IPS-20b (cell line): ENCODE data around the gene VPS26B.
A peak's percentile ranks its signal among the peaks of the same experiment; 100 is the strongest.
"Not testable (repeated sequence)": the region's sequence is repeated elsewhere in the genome, so short reads cannot be mapped to it uniquely, and the experiment has no call there.

Source experiments
- H3K27ac ChIP-seq: one replicate; pipeline ENCODE4 v1.5.1; 2013; ENCODE audit warnings: low read length
- H3K27me3 ChIP-seq: 2 replicates; pipeline ENCODE4 v1.6.1; 2013; ENCODE audit warnings: mild to moderate bottlenecking, low read length, inconsistent platforms; ENCODE audit not compliant: insufficient read depth
- H3K36me3 ChIP-seq: 2 replicates; pipeline ENCODE4 v1.6.1; 2013; ENCODE audit warnings: low read depth, mild to moderate bottlenecking, inconsistent platforms, low read length, moderate library complexity; ENCODE audit not compliant: insufficient read depth
- H3K4me1 ChIP-seq: 2 replicates; pipeline ENCODE4 v1.6.1; 2013; ENCODE audit warnings: mild to moderate bottlenecking, control low read depth, inconsistent platforms, low read length, moderate library complexity; ENCODE audit not compliant: insufficient read depth
- H3K4me3 ChIP-seq: 2 replicates; pipeline ENCODE4 v1.5.1; 2013; ENCODE audit warnings: mild to moderate bottlenecking, low read length, inconsistent platforms
- H3K9ac ChIP-seq: 2 replicates; pipeline ENCODE4 v1.6.1; 2013; ENCODE audit warnings: low read depth, mild to moderate bottlenecking, inconsistent platforms, low read length, moderate library complexity
- H3K9me3 ChIP-seq: 2 replicates; pipeline ENCODE4 v1.6.1; 2013; ENCODE audit warnings: mild to moderate bottlenecking, low read depth, low read length, inconsistent platforms; ENCODE audit not compliant: insufficient read depth

Gene VPS26B

DNA sequence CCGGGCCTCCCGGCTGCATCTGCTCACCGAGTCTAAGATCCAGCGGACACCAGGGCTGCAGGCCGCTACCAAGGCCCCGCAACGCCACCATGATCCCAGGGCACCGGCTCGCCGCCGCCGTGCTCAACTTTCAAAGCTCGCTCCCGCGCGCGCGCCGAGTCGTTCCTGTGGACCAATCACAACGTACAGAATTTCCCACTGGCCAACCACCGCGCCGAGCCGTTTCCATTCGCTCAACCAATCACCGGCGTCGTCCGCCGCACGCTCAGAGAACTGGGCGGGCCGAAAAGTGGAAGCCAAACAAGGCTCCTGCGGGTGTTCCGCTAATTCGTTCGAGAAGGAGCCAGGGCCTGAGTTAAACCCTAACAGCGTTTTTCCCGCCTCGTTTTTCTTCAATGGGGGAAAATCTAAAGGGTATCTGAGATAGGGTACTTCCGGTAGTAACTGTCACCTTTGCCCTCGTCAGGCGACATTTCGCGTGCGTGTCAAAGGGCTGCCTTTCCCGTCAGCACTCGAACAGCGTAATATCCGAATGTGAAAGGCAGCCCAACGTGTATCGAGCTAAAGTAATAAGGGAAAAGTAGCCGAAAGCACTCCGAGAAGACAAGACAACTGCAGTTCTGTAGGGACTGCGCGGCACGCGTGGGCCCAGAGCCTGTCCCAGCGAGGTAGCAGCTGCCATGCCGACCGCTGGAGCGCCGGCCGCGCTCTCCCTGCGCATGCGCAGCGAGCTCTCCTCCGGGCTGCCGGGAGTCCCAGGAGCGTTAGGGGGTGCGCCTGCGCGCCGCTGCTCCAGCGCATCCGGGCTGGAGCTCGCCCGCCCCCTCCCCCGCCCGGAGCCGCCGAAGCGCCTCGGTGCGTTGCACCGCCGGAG is at the start of gene VPS26B, which contains the start of gene NCAPD3:
Gene VPS26B, plus strand, starts transcription at position 836 of the 874 bp plus-strand sequence. CDS start 452 bp downstream, outside the sequence.
Gene NCAPD3, minus strand, starts transcription at position 132 of the 874 bp plus-strand sequence. Its CDS starts 41 bp downstream, at position 91.
- Histone ChIP-seq H3K4me3 (peak within 1 kb of the TSS; percentile 99), H3K27ac (no peak within 1 kb of the TSS), H3K36me3 (peaks cover 19% of the 10 kb centered on the region), H3K9me3 (no peaks in the 10 kb centered on the region), H3K27me3 (peaks cover 19% of the 10 kb centered on the region), H3K4me1 (peaks cover 7% of the 10 kb centered on the region; the same call in 1 of the 2 replicates), H3K9ac (peak within 1 kb of the TSS; percentile 88; the same call in 1 of the 2 replicates)

DNA sequence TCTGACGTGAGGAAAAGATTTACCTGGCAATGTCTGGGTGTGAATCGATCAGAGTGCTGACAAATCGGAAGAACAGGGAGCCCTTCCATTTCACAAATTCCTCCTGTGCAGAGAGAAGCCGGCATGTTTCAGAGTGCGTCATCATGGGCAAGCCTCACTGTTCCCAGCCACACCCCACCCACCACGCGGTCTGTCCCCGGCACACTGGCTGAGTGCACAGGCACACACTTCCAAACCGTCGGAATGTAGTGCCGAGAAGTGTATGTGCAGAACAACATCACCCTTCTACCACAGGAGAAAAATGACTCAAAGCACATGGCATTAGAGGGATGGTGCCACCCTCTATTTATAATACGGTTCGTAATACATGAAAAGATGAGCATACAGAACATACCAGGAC is 48.2 kb upstream of the VPS26B start:
- Histone ChIP-seq H3K4me3 (no peak overlapping the region), H3K36me3 (peaks cover 99% of the 10 kb centered on the region), H3K9ac (no peak overlapping the region), H3K9me3 (peaks cover 22% of the 10 kb centered on the region), H3K4me1 (no peaks in the 10 kb centered on the region), H3K27me3 (no peaks in the 10 kb centered on the region), H3K27ac (no peak overlapping the region)

DNA sequence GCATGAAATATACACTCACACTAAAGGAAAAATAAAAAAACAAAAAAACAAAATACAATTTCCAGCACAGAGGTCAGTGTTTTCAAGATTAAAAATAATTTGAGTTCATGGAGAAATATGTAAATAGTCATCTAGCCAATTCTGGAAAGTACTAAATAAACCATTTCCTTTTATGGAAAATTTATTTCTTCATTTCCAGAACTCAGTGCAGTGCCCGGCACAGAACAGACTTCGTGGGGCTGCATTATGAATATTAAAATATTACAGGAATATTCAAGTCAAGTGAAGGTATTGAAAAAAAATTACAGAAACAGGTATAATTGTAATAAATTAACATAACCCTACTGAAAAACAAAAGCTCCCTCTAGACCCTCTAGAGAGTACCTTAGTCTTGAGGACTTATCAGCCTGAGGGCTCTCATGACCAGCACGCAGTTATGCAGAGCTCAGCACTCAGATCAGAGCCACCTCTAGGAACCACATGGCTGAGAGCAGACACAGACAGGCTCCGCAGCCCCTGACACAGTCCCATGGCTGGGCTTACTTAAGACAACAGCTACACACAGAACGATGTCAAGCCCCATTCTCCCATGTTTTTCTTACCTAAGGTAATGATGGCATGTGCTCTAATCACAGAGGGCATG is 46.3 kb upstream of the VPS26B start:
- H3K9me3 ChIP-seq = peaks cover 4% of the 10 kb centered on the region
- H3K4me1 ChIP-seq = no peaks in the 10 kb centered on the region
- H3K4me3 ChIP-seq = no peak overlapping the region
- no peak overlapping the region for H3K9ac ChIP-seq
- peaks cover 99% of the 10 kb centered on the region for H3K36me3 ChIP-seq
- H3K27ac ChIP-seq = no peak overlapping the region
- no peaks in the 10 kb centered on the region for H3K27me3 ChIP-seq

DNA sequence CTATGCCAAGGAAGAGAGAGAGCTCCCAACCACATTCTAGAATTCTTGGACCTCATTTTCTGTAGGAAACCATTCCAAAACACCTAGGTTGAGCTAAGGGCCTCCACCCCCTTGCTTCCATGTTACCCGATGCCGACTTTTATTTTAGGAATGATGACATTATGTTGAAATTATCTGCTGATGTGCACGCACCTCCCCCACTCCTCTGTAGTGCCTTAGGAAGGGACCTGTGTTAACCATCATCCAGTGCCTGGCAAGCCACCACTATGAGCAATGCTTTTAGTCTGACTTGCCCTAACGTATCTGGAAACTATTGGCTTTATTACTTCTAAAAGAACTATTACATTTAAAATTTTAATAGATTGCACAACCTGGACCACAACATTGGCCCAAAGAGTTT is 42.8 kb upstream of the VPS26B start:
- Histone ChIP-seq H3K9me3 (no peaks in the 10 kb centered on the region), H3K9ac (no peak overlapping the region), H3K4me3 (no peak overlapping the region), H3K27ac (no peak overlapping the region), H3K4me1 (no peaks in the 10 kb centered on the region), H3K27me3 (no peaks in the 10 kb centered on the region), H3K36me3 (peaks cover 97% of the 10 kb centered on the region)

DNA sequence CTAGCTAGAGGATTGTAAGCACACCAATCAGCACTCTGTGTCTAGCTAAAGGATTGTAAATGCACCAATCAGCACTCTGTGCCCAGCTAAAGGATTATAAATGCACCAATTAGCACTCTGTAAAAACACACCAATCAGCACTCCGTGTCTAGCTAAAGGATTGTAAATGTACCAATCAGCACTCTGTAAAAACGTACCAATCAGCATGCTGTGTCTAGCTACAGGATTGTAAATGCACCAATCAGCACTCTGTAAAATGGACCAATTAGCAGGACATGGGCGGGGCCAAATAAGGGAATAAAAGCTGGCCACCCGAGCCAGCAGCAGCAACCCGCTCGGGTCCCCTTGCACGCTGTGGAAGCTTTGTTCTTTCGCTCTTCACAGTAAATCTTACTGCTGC is 36.4 kb upstream of the VPS26B start:
- H3K4me1 ChIP-seq, H3K27ac ChIP-seq, H3K27me3 ChIP-seq, H3K9ac ChIP-seq, H3K4me3 ChIP-seq, H3K9me3 ChIP-seq: not testable (repeated sequence)
- peaks cover 97% of the 10 kb centered on the region for H3K36me3 ChIP-seq

DNA sequence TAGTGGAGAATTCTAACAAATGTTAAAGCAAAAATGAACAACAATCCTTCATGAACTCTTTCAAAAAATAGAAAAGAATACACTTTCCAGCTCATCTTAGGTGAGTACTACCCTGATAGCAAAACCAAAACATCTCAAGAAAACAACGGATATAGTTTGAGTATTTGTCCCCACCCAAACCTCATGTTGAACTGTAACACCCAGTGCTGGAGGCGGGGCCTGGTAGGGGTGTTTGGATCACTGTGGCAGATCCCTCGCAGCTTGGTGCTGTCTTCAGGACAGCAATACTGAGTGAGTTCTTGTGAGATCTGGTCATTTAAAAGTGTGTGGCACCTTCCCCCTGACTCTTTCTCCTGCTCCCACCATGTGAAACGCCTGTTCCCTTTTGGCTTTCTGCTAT is 27.7 kb upstream of the VPS26B start:
- Histone ChIP-seq H3K36me3 (peaks cover 80% of the 10 kb centered on the region), H3K27me3 (no peaks in the 10 kb centered on the region), H3K9ac (no peak overlapping the region), H3K4me1 (no peaks in the 10 kb centered on the region), H3K4me3 (no peak overlapping the region), H3K9me3 (no peaks in the 10 kb centered on the region), H3K27ac (no peak overlapping the region)

DNA sequence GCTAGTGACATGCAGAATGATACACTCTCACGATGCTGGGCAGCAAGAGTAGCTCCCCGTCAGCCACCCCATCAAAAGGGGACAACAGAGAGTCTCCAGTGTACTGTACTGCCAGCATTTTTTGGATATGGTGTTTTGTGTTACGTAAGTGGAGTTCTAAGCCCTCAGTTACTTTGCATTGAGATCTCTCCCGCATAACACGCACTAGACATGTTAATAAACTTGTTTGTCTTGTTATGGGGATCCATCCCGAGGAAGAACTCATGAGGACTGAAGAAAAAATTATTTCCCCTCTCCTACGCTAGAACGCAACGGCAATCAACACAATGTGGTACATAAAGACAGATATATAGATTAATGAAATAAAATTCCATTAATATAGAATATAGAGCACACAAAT is 24.9 kb upstream of the VPS26B start:
- no peaks in the 10 kb centered on the region for H3K4me1 ChIP-seq
- peaks cover 80% of the 10 kb centered on the region for H3K36me3 ChIP-seq
- no peak overlapping the region for H3K4me3 ChIP-seq
- no peaks in the 10 kb centered on the region for H3K27me3 ChIP-seq
- no peak overlapping the region for H3K27ac ChIP-seq
- no peaks in the 10 kb centered on the region for H3K9me3 ChIP-seq
- no peak overlapping the region for H3K9ac ChIP-seq

DNA sequence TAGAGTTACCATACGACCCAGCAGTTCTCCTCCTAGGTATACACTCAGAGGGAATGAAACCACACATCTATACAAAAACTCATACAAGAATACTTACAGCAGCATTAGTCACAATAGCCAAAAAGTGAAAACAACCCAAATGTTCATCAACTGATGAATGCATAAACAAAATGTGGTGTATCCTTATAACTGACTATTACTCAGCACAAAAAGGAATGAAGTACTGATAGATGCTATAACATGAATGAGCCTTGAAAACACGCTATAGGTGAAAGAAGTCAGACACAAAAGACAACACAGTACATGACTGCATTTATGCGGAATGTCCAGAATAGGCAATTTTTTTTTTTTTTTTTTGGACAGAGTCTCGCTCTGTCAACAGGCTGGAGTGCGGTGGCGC is 23.8 kb upstream of the VPS26B start:
- no peaks in the 10 kb centered on the region for H3K27me3 ChIP-seq
- no peaks in the 10 kb centered on the region for H3K4me1 ChIP-seq
- H3K36me3 ChIP-seq = peaks cover 82% of the 10 kb centered on the region
- no peak overlapping the region for H3K27ac ChIP-seq
- no peak overlapping the region for H3K9ac ChIP-seq
- no peaks in the 10 kb centered on the region for H3K9me3 ChIP-seq
- H3K4me3 ChIP-seq = no peak overlapping the region

DNA sequence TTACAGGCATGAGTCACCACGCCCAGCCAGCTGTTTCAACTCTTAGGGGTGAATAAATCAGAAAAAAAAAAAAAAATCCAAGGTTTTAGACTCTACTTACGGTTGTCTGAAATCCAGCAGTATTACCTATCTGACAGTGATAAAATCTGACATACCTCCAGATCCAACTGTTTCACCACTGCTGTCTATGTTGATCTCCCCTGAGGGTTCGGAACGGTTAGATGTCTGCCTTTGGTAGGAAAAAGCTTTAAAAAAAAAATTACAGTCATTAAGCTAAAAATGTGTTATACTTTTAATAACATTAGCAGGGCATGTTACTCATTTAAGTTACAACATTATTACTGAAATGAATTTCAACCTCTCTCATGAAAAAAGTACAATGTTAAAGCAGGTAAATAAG is 21.8 kb upstream of the VPS26B start:
- Histone ChIP-seq H3K4me1 (no peaks in the 10 kb centered on the region), H3K27ac (no peak overlapping the region), H3K9me3 (no peaks in the 10 kb centered on the region), H3K9ac (no peak overlapping the region), H3K4me3 (no peak overlapping the region), H3K27me3 (no peaks in the 10 kb centered on the region), H3K36me3 (peaks cover 82% of the 10 kb centered on the region)

DNA sequence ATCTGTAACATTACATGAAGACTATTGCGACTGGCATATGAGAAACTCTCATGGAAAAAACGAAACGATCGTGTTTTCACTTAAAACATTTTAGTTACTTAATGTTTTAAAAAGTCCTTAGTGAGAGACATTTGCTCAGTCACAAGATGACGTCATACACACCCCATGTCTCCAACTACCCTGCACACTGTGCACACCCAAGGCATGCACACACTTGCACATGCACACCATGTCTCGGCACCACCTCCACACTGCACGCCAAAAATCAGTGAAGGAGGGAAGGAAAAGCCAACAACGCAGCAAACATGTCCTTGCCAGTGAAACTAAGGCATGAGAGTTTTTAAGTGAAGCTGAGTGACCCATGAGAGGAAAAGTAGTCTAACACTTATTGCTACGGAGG is 18.7 kb upstream of the VPS26B start:
- no peak overlapping the region for H3K27ac ChIP-seq
- H3K4me3 ChIP-seq = no peak overlapping the region
- no peaks in the 10 kb centered on the region for H3K9me3 ChIP-seq
- H3K9ac ChIP-seq = no peak overlapping the region
- no peaks in the 10 kb centered on the region for H3K27me3 ChIP-seq
- peaks cover 93% of the 10 kb centered on the region for H3K36me3 ChIP-seq
- H3K4me1 ChIP-seq = no peaks in the 10 kb centered on the region

DNA sequence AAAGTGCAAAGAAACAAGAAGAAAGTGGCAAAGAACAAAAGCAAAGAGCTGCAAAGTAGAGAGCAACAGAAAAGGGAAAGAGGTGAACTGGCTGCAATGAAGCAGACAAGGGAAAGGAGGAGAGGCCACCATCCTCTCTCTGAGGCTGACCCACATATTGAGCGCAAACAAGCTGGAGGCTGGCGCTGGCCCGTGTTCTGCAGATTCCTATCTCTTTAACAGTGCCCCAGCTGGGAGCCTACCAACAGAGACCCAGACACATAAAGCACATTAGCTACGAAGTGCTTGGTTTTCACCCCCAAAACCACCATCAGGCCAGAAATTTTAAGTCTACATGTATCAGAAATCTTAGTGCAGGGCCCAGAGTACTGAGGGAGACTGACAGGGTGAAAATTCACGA is 18.3 kb upstream of the VPS26B start:
- H3K9ac ChIP-seq = no peak overlapping the region
- no peaks in the 10 kb centered on the region for H3K9me3 ChIP-seq
- H3K4me1 ChIP-seq = no peaks in the 10 kb centered on the region
- H3K36me3 ChIP-seq = peaks cover 93% of the 10 kb centered on the region
- H3K27ac ChIP-seq = no peak overlapping the region
- no peak overlapping the region for H3K4me3 ChIP-seq
- H3K27me3 ChIP-seq = no peaks in the 10 kb centered on the region
